GM12878 (cell line): ENCODE data around the gene PPM1G. TPM values are rescaled to one million over a fixed set of nuclear protein-coding genes. Genes with fewer than 3 reads are reported as not detected.

Source experiments
- ATAC-seq: fragments of 200-7000 bp; cut with Tn5 transposase; 3 replicates; pipeline ENCODE4 v1.9.1; 2020; ENCODE audit warnings: mild to moderate bottlenecking, moderate library complexity
- BruUV-seq: library from RNA; stranded (reverse); fragments of 400-500 nt; replicated peaks from 2 replicates; lab custom pipeline; 2021; lab: Mats Ljungman, UMichigan
- CTCF ChIA-PET: fragments of 300-600 bp; sonication (Branson Sonifier 250); formaldehyde crosslinking; extraction: SDS; loops from one replicate; lab custom pipeline; 2021; ENCODE audit warnings: inconsistent platforms; lab: Yijun Ruan, JAX
- POLR2A ChIA-PET: fragments of 350-600 bp; formaldehyde crosslinking; extraction: SDS; loops from one replicate; lab custom pipeline; 2021; ENCODE audit warnings: inconsistent platforms; lab: Charles Lee
- RAD21 ChIA-PET: fragments of 300-600 bp; sonication (Branson Sonifier 250); formaldehyde crosslinking; loops from one replicate; lab custom pipeline; 2023; ENCODE audit warnings: antibody characterized with exemption; ENCODE audit not compliant: unreplicated experiment; lab: Charles Lee
- SMC1A ChIA-PET: fragments of 300-600 bp; sonication (Branson Sonifier 250); formaldehyde crosslinking; loops from one replicate; lab custom pipeline; 2023; ENCODE audit not compliant: unreplicated experiment, uncharacterized antibody; lab: Charles Lee
- DNase-seq: peaks from one replicate; pipeline ENCODE4 v3.0.0-alpha.2; 2011; ENCODE audit warnings: low read depth, low spot score
- FAIRE-seq: peaks from 3 replicates; lab custom pipeline; 2011; peaks lifted over from hg19 to GRCh38; lab: Jason Lieb, UNC
- H2AFZ ChIP-seq: 2 replicates; pipeline ENCODE4 v1.6.0; 2011; ENCODE audit warnings: low read depth, low read length, control low read depth; ENCODE audit not compliant: control insufficient read depth
- H3K27ac ChIP-seq: 2 replicates; pipeline ENCODE4 v1.5.1; 2011; ENCODE audit warnings: control low read depth; ENCODE audit not compliant: control insufficient read depth, insufficient read depth
- H3K27me3 ChIP-seq, 2 experiments: replicated peaks in 1 of 2; 2 replicates each; pipeline versions ENCODE4 v1.6.0 to v1.6.1; 2011; ENCODE audit warnings: low read length in 1 of 2; ENCODE audit not compliant: control insufficient read depth in 2 of 2, insufficient read depth in 2 of 2
- H3K36me3 ChIP-seq, 2 experiments: 2 replicates each; pipeline ENCODE4 v1.5.1; 2011; ENCODE audit warnings: low read length in 1 of 2; ENCODE audit not compliant: control insufficient read depth in 2 of 2, insufficient read depth in 2 of 2
- H3K4me1 ChIP-seq: 2 replicates; pipeline ENCODE4 v1.6.1; 2011; ENCODE audit warnings: mild to moderate bottlenecking, low read length, moderate library complexity, mixed read lengths; ENCODE audit not compliant: control insufficient read depth, insufficient read depth
- H3K4me2 ChIP-seq: 2 replicates; pipeline ENCODE4 v1.6.0; 2011; ENCODE audit warnings: control low read depth; ENCODE audit not compliant: control insufficient read depth, insufficient read depth
- H3K4me3 ChIP-seq: fragments of 200-600 bp; sonication (generic); 2 replicates; pipeline ENCODE4 v1.5.1; 2016
- H3K79me2 ChIP-seq: 2 replicates; pipeline ENCODE4 v1.6.0; 2011; ENCODE audit warnings: low read length; ENCODE audit not compliant: control insufficient read depth, insufficient read depth
- H3K9ac ChIP-seq: 2 replicates; pipeline ENCODE4 v1.8.0; 2011; ENCODE audit warnings: low read length, control low read depth, mixed read lengths; ENCODE audit not compliant: control insufficient read depth, insufficient read depth
- H3K9me3 ChIP-seq: replicated peaks from 3 replicates; pipeline ENCODE4 v1.5.1; 2011; ENCODE audit warnings: mild to moderate bottlenecking, low read length; ENCODE audit not compliant: control insufficient read depth, insufficient read depth
- H4K20me1 ChIP-seq: 2 replicates; pipeline ENCODE4 v1.6.0; 2011; ENCODE audit not compliant: control insufficient read depth, insufficient read depth
- ATF2 ChIP-seq: IDR thresholded peaks from 2 replicates; pipeline ENCODE4 v1.6.1; 2012; ENCODE audit warnings: low read length, inconsistent platforms
- BHLHE40 ChIP-seq, 2 experiments: fragments of 450-650 bp in 1 of 2; IDR thresholded peaks; 2 replicates each; pipeline ENCODE4 v1.6.1; 2011 to 2017; ENCODE audit warnings: low read depth in 2 of 2, borderline replicate concordance in 1 of 2, improper control_type of control experiment in 1 of 2, low read length in 1 of 2, mild to moderate bottlenecking in 1 of 2
- CBFB ChIP-seq: IDR thresholded peaks from 2 replicates; pipeline ENCODE4 v1.6.1; 2016; ENCODE audit warnings: antibody characterized with exemption, low read depth
- CBX3 ChIP-seq: fragments of 200-600 bp; sonication (generic); IDR thresholded peaks from 2 replicates; pipeline ENCODE4 v1.6.1; 2016; ENCODE audit warnings: low read depth, borderline replicate concordance
- JUNB ChIP-seq: IDR thresholded peaks from 2 replicates; pipeline ENCODE4 v1.6.1; 2016; ENCODE audit warnings: antibody characterized with exemption, mild to moderate bottlenecking
- MTA2 ChIP-seq: fragments of 450-650 bp; IDR thresholded peaks from 2 replicates; pipeline ENCODE4 v1.6.1; 2016; ENCODE audit warnings: low read depth, mild to moderate bottlenecking, moderate library complexity
- NBN ChIP-seq: fragments of 450-650 bp; IDR thresholded peaks from 2 replicates; pipeline ENCODE4 v1.6.1; 2016
- NKRF ChIP-seq: fragments of 450-650 bp; conservative IDR thresholded peaks from 2 replicates; pipeline ENCODE4 v1.6.1; 2017; ENCODE audit warnings: mild to moderate bottlenecking, moderate library complexity
- SIN3A ChIP-seq: IDR thresholded peaks from 2 replicates; pipeline ENCODE4 v1.6.1; 2012; ENCODE audit warnings: low read depth, low read length, improper control_type of control experiment
- SIX5 ChIP-seq: IDR thresholded peaks from 2 replicates; pipeline ENCODE4 v1.6.1; 2011; ENCODE audit warnings: mild to moderate bottlenecking, low read depth, low read length, moderate library complexity; ENCODE audit not compliant: severe bottlenecking
- SMC3 ChIP-seq: IDR thresholded peaks from 2 replicates; pipeline ENCODE4 v1.6.1; 2011; ENCODE audit warnings: low read length, improper control_type of control experiment, borderline replicate concordance
- STAT3 ChIP-seq: IDR thresholded peaks from 2 replicates; pipeline ENCODE4 v1.6.1; 2011; ENCODE audit warnings: low read depth, low read length, improper control_type of control experiment
- TBL1XR1 ChIP-seq: IDR thresholded peaks from 2 replicates; pipeline ENCODE4 v1.6.1; 2012; ENCODE audit warnings: low read depth, low read length, improper control_type of control experiment
- TCF3 ChIP-seq: IDR thresholded peaks from 2 replicates; pipeline ENCODE4 v1.6.1; 2012; ENCODE audit warnings: low read depth, mild to moderate bottlenecking, low read length, borderline replicate concordance; ENCODE audit not compliant: insufficient read depth
- YY1 ChIP-seq: IDR thresholded peaks from 2 replicates; pipeline ENCODE4 v1.6.1; 2011; ENCODE audit warnings: low read depth, mild to moderate bottlenecking, low read length
- ZBED1 ChIP-seq: IDR thresholded peaks from 2 replicates; pipeline ENCODE4 v1.6.1; 2016; ENCODE audit warnings: borderline replicate concordance
- ZNF24 ChIP-seq: fragments of 450-650 bp; IDR thresholded peaks from 2 replicates; pipeline ENCODE4 v1.6.1; 2017; ENCODE audit warnings: antibody characterized with exemption, mild to moderate bottlenecking
- WGBS: methylation state at CpG from one replicate; pipeline ENCODE4 v1.1.6; 2016; ENCODE audit warnings: low lambda C conversion rate; ENCODE audit not compliant: insufficient replicate concordance, insufficient coverage; ENCODE audit errors: missing lambda C conversion rate; 5-methylcytosine and 5-hydroxymethylcytosine counted together
- in situ Hi-C: fragments of 300-500 bp; cut with MboI; formaldehyde crosslinking; loops from 9 replicates; pipeline ENCODE4 v1.14.3; 2018; ENCODE audit warnings: mixed read lengths
- intact Hi-C: fragments of 100-400 bp; cut with micrococcal nuclease; formaldehyde crosslinking; loops from one replicate; pipeline ENCODE4 v1.14.2; 2022; ENCODE audit not compliant: unreplicated experiment
- polyA plus RNA-seq, 11 experiments: library from polyadenylated mRNA; depleted of rRNA in 4 of 11; unstranded in 6 of 11; stranded (reverse) in 5 of 11; fragments of >200 nt; fragmentation: Nextera tagmentation in 4 of 11; fragmentation: Illumina TruSeq in 1 of 11; extraction: Ambion mirVana in 4 of 11; extraction: Trizol in 1 of 11; gene quantifications; 1 replicate in 1 of 11; 2 replicates in 10 of 11; pipeline versions ENCODE4 v1.2.1 to v1.2.3, GENCODE V29; 2011 to 2016; ENCODE audit warnings: inconsistent platforms in 2 of 11, missing spikeins in 2 of 11, low read depth in 1 of 11
- total RNA-seq, 4 experiments: library from RNA; depleted of rRNA in 3 of 4; stranded (reverse); fragments of >200 nt in 3 of 4; fragmentation: Illumina TruSeq in 1 of 4; extraction: Trizol in 1 of 4; gene quantifications; 2 replicates each; pipeline versions ENCODE4 v1.2.1 to v1.2.3, GENCODE V29; 2013 to 2021

PPM1G gene
- total and polyA plus RNA-seq, 10 of the 15 experiments (the other 5 are each of a cell fraction or from before 2014, with no cell fraction given) = 68.8 to 171 (median 121) TPM

GRCh38 chr2:27354597-27354927, 54.8 kb downstream of the PPM1G start:
- Histone ChIP-seq H3K9me3 (no peaks in the 10 kb centered on the region), H3K4me2 (peak overlapping the region; percentile 34; the same call in 1 of the 2 replicates), H2AFZ (no peak overlapping the region), H3K4me1 (no peaks in the 10 kb centered on the region; the same call in 1 of the 2 replicates), H3K27ac (no peak overlapping the region), H3K79me2 (peaks cover 72% of the 10 kb centered on the region), H3K36me3 (no peaks in the 10 kb centered on the region; a peak in 1 of 4 replicates), H3K9ac (no peak overlapping the region), H3K4me3 (no peak overlapping the region), H3K27me3 (no peaks in the 10 kb centered on the region), H4K20me1 (no peaks in the 10 kb centered on the region)
- intact Hi-C loops = loop anchor here (10.0 kb wide), 1 partner anchor 140 kb away; the partner anchor contains the start of genes ATRAID, CAD and SLC5A6
- FAIRE-seq (no peak), ATAC-seq (no peak), DNase-seq (no peak)
- RAD21 ChIA-PET = interaction anchor here (0.7 kb wide), 2 partner anchors 74 to 76 kb away, joined by 3 to 4 read pairs; partner anchors contain the start of gene NRBP1
- no peak for TF ChIP-seq SIN3A
- no peak for TF ChIP-seq BHLHE40 (IDR thresholded peaks at IDR 0.05; ENCODE audit: borderline replicate concordance in 1 of 2, low read depth in 2 of 2, low read length in 1 of 2)
- no peak for TF ChIP-seq ATF2
- no peak for TF ChIP-seq TCF3
- no peak for TF ChIP-seq CBFB
- no peak for TF ChIP-seq SMC3
- no peak for TF ChIP-seq SIX5
- TF ChIP-seq JUNB = no peak
- no peak for TF ChIP-seq NKRF
- TF ChIP-seq YY1 = no peak
- no peak for TF ChIP-seq CBX3
- no peak for TF ChIP-seq ZNF24
- no peak for TF ChIP-seq NBN
- TF ChIP-seq TBL1XR1 = no peak
- TF ChIP-seq ZBED1 = no peak
- TF ChIP-seq MTA2 = no peak
- TF ChIP-seq STAT3 = no peak
- CTCF ChIA-PET = interaction anchor here (0.6 to 3.3 kb wide), 7 partner anchors 8 to 329 kb away, joined by 3 to 7 read pairs (median 5); no protein-coding TSS in a partner anchor
- WGBS = 98% methylated on average over 7 of the region's 7 CpGs
- BruUV-seq = no TSS peak
- POLR2A ChIA-PET = interaction anchor here (0.8 to 1.3 kb wide), 4 partner anchors 10 to 17 kb away, joined by 3 to 4 read pairs (median 4); partner anchors contain the start of genes EIF2B4 and SNX17
- in situ Hi-C loops = no loop called here
- SMC1A ChIA-PET = interaction anchor here (0.9 to 2.6 kb wide), 3 partner anchors 11 to 17 kb away, joined by 3 to 9 read pairs (median 3); partner anchors contain the start of gene EIF2B4
